Measurements from ENCODE around the gene TBL2.

- TF ChIP-seq YBX1 (IDR thresholded peaks at IDR 0.05) (no peak), POLR2A (IDR thresholded peaks at IDR 0.05; ENCODE audit: low read depth, low read length) (no peak), E2F4 (IDR thresholded peaks at IDR 0.05; ENCODE audit: low read depth, low read length) (no peak), EP300 (IDR thresholded peaks at IDR 0.05; ENCODE audit: borderline replicate concordance in 1 of 2, control insufficient read depth in 1 of 2, low read depth in 2 of 2, low read length in 2 of 2) (no peak), NFYA (IDR thresholded peaks at IDR 0.05; ENCODE audit: borderline replicate concordance, low read depth, low read length) (no peak), CTCF (IDR thresholded peaks at IDR 0.05 in 2 of 3, conservative IDR thresholded peaks at IDR 0.05 in 1 of 3; ENCODE audit: control insufficient read depth in 2 of 3, extremely low read depth in 1 of 3, insufficient read depth in 1 of 3, low read depth in 3 of 3, low read length in 3 of 3) (no peak)
Measured at GRCh38 chr7:73610105-73610504, 31.7 kb upstream of the TBL2 start.

All from GM12878 (cell line).